Keratinocyte (primary cell): ENCODE results near the gene TRIM69. TPM values are rescaled to one million over a fixed set of nuclear protein-coding genes. Genes with fewer than 3 reads are reported as not detected.
A peak's percentile ranks its signal among the peaks of the same experiment; 100 is the strongest.

Source experiments
- DNase-seq: peaks from one replicate; pipeline ENCODE4 v3.0.0-alpha.2; 2011; ENCODE audit warnings: low read depth, missing footprints, low spot score
- FAIRE-seq: peaks from 2 replicates; lab custom pipeline; 2011; peaks lifted over from hg19 to GRCh38; lab: Jason Lieb, UNC
- H2AFZ ChIP-seq: 2 replicates; pipeline ENCODE4 v1.6.0; 2012; ENCODE audit warnings: low read length, control low read depth, inconsistent platforms; ENCODE audit not compliant: control insufficient read depth
- H3K27ac ChIP-seq: 2 replicates; pipeline ENCODE4 v1.5.1; 2011; ENCODE audit warnings: low read length; ENCODE audit not compliant: control insufficient read depth, insufficient read depth
- H3K27me3 ChIP-seq: 3 replicates; pipeline ENCODE4 v1.6.0; 2011; ENCODE audit warnings: low read length; ENCODE audit not compliant: control insufficient read depth, insufficient read depth; ENCODE audit errors: extremely low read depth
- H3K36me3 ChIP-seq, 2 experiments: 2 replicates in 1 of 2; 3 replicates in 1 of 2; pipeline ENCODE4 v1.5.1; 2011; ENCODE audit warnings: low read length in 2 of 2, mild to moderate bottlenecking in 1 of 2; ENCODE audit not compliant: control insufficient read depth in 2 of 2, insufficient read depth in 2 of 2; ENCODE audit errors: extremely low read depth in 1 of 2
- H3K4me1 ChIP-seq: 3 replicates; pipeline ENCODE4 v1.5.1; 2011; ENCODE audit warnings: low read length; ENCODE audit not compliant: control insufficient read depth, insufficient read depth; ENCODE audit errors: extremely low read depth
- H3K4me2 ChIP-seq: 3 replicates; pipeline ENCODE4 v1.6.0; 2011; ENCODE audit warnings: low read depth, low read length; ENCODE audit not compliant: control insufficient read depth, insufficient read depth; ENCODE audit errors: extremely low read depth
- H3K4me3 ChIP-seq, 3 experiments: fragments of 200-600 bp in 1 of 3; sonication (generic) in 1 of 3; 2 replicates in 2 of 3; 3 replicates in 1 of 3; pipeline ENCODE4 v1.5.1; 2011 to 2016; ENCODE audit warnings: low read length in 3 of 3, mild to moderate bottlenecking in 3 of 3, control low read depth in 2 of 3, inconsistent platforms in 1 of 3, low read depth in 1 of 3, mixed read lengths in 1 of 3, mixed run types in 1 of 3, moderate library complexity in 1 of 3; ENCODE audit not compliant: control insufficient read depth in 2 of 3, insufficient read depth in 2 of 3; ENCODE audit errors: extremely low read depth in 1 of 3
- H3K79me2 ChIP-seq: 2 replicates; pipeline ENCODE4 v1.6.0; 2012; ENCODE audit warnings: low read length; ENCODE audit not compliant: control insufficient read depth, insufficient read depth
- H3K9ac ChIP-seq: 3 replicates; pipeline ENCODE4 v1.6.0; 2011; ENCODE audit warnings: low read length; ENCODE audit not compliant: control insufficient read depth, insufficient read depth; ENCODE audit errors: extremely low read depth
- H3K9me1 ChIP-seq: 3 replicates; pipeline ENCODE4 v1.6.0; 2011; ENCODE audit warnings: low read length; ENCODE audit not compliant: control insufficient read depth, insufficient read depth; ENCODE audit errors: extremely low read depth
- H3K9me3 ChIP-seq: 2 replicates; pipeline ENCODE4 v1.5.1; 2012; ENCODE audit warnings: low read depth, low read length; ENCODE audit not compliant: control insufficient read depth
- H4K20me1 ChIP-seq: 3 replicates; pipeline ENCODE4 v1.6.0; 2011; ENCODE audit warnings: low read length; ENCODE audit not compliant: control insufficient read depth, insufficient read depth; ENCODE audit errors: extremely low read depth
- CTCF ChIP-seq, 3 experiments: IDR thresholded peaks in 1 of 3; conservative IDR thresholded peaks in 1 of 3; optimal IDR thresholded peaks in 1 of 3; 2 replicates in 2 of 3; 3 replicates in 1 of 3; pipeline versions ENCODE3 to v1.5.1; 2011; ENCODE audit warnings: low read length in 3 of 3, mild to moderate bottlenecking in 3 of 3, moderate library complexity in 2 of 3, control low read depth in 1 of 3, inconsistent platforms in 1 of 3; ENCODE audit not compliant: insufficient read depth in 2 of 3; ENCODE audit errors: extremely low read depth in 1 of 3
- EZH2 ChIP-seq: IDR thresholded peaks from one replicate; pipeline ENCODE4 v1.6.1; 2012; ENCODE audit warnings: inconsistent platforms, mild to moderate bottlenecking, low read length, moderate library complexity
- dilution Hi-C: fragments of 300-500 bp; cut with MboI; formaldehyde crosslinking; loops from one replicate; pipeline ENCODE4 v1.7.0; 2020; ENCODE audit warnings: low sequenced_read_pairs; ENCODE audit not compliant: extremely low pct_ligation_motif_present
- polyA plus RNA-seq, 5 experiments: library from polyadenylated mRNA; depleted of rRNA in 3 of 5; stranded (reverse) in 3 of 5; stranded (forward) in 1 of 5; unstranded in 1 of 5; fragments of >200 nt; gene quantifications; 1 replicate in 1 of 5; 2 replicates in 3 of 5; 3 replicates in 1 of 5; pipeline versions ENCODE4 v1.2.1 to v1.2.3, GENCODE V29; 2011 to 2012; ENCODE audit warnings: missing spikeins in 2 of 5, low read depth in 1 of 5, low replicate concordance in 1 of 5

The TRIM69 gene
- polyA plus RNA-seq, 1 donor (not counting 4 experiments of a cell fraction or from before 2014, with no cell fraction given) = 11.0 TPM

- dilution Hi-C loops = no loop called here
- Histone ChIP-seq H2AFZ (peak overlapping the region; percentile 90), H3K4me3 (peak overlapping the region in 2 of 3 experiments; percentile 45 to 56), H3K79me2 (peaks cover 2% of the 10 kb centered on the region), H3K9me1 (no peaks in the 10 kb centered on the region), H3K27me3 (no peaks in the 10 kb centered on the region), H4K20me1 (no peaks in the 10 kb centered on the region), H3K9me3 (no peaks in the 10 kb centered on the region), H3K36me3 (no peaks in the 10 kb centered on the region), H3K9ac (peak overlapping the region; percentile 73), H3K4me1 (peaks cover 40% of the 10 kb centered on the region), H3K4me2 (peak overlapping the region; percentile 93), H3K27ac (peak overlapping the region; percentile 97)
- TF ChIP-seq CTCF (optimal IDR thresholded peaks at IDR 0.05 in 1 of 3, IDR thresholded peaks at IDR 0.05 in 1 of 3, conservative IDR thresholded peaks at IDR 0.05 in 1 of 3; ENCODE audit: extremely low read depth in 1 of 3, insufficient read depth in 2 of 3, low read length in 3 of 3) (no peak), EZH2 (no peak)
- FAIRE-seq (no peak), DNase-seq (no peak)
Measured at GRCh38 chr15:44726136-44726535, 10.2 kb upstream of the TRIM69 start.

GRCh38 chr15:44726568-44727484 lies 9.5 kb upstream of the TRIM69 start:
- dilution Hi-C loops = no loop called here
- no peaks in the 10 kb centered on the region for H3K9me3 ChIP-seq
- FAIRE-seq = peak; percentile 94

More at GRCh38 chr15:44726568-44727484, 9.5 kb upstream of the TRIM69 start:
- peak overlapping the region; percentile 90 for H2AFZ ChIP-seq
- H3K27me3 ChIP-seq = no peaks in the 10 kb centered on the region
- peaks cover 2% of the 10 kb centered on the region for H3K79me2 ChIP-seq
- H3K4me1 ChIP-seq = peaks cover 40% of the 10 kb centered on the region
- peak overlapping the region; percentile 97 for H3K27ac ChIP-seq
- DNase-seq = peak; percentile 66
- peak overlapping the region; percentile 73 for H3K9ac ChIP-seq
- TF ChIP-seq EZH2 (no peak), CTCF (optimal IDR thresholded peaks at IDR 0.05 in 1 of 3, IDR thresholded peaks at IDR 0.05 in 1 of 3, conservative IDR thresholded peaks at IDR 0.05 in 1 of 3; ENCODE audit: extremely low read depth in 1 of 3, insufficient read depth in 2 of 3, low read length in 3 of 3) (no peak)
- no peaks in the 10 kb centered on the region for H3K36me3 ChIP-seq
- H3K4me2 ChIP-seq = peak overlapping the region; percentile 93
- no peaks in the 10 kb centered on the region for H3K9me1 ChIP-seq
- H3K4me3 ChIP-seq = peak overlapping the region in 2 of 3 experiments; percentile 45 to 56
- H4K20me1 ChIP-seq = no peaks in the 10 kb centered on the region
